Panc1 (cell line): ENCODE measurements around the gene TBCK. TPM values are rescaled to one million over a fixed set of nuclear protein-coding genes. Genes with fewer than 3 reads are reported as not detected.

Experiments used
- ATAC-seq: fragments of 200-7000 bp; cut with Tn5 transposase; 2 replicates; pipeline ENCODE4 v1.9.1; 2020; ENCODE audit warnings: mild to moderate bottlenecking, moderate library complexity
- BruUV-seq: library from RNA; stranded (reverse); fragments of 400-500 nt; replicated peaks from 2 replicates; lab custom pipeline; 2021; lab: Mats Ljungman, UMichigan
- CTCF ChIA-PET: fragments of 300-600 bp; sonication (Branson Sonifier 250); formaldehyde crosslinking; loops from one replicate; lab custom pipeline; 2022; ENCODE audit warnings: antibody characterized with exemption; lab: Charles Lee
- POLR2A ChIA-PET: fragments of 300-600 bp; sonication (Branson Sonifier 250); formaldehyde crosslinking; loops from one replicate; lab custom pipeline; 2022; ENCODE audit warnings: antibody characterized with exemption; lab: Charles Lee
- DNase-seq: peaks from one replicate; pipeline ENCODE4 v3.0.0-alpha.2; 2010; ENCODE audit warnings: low read depth, low spot score
- H3K27ac ChIP-seq: 2 replicates; pipeline ENCODE4 v1.5.1; 2011; ENCODE audit warnings: mild to moderate bottlenecking, low read length, inconsistent platforms
- H3K27me3 ChIP-seq: fragments of 200-500 bp; sonication (Bioruptor generic); 2 replicates; pipeline ENCODE4 v1.6.0; 2014; ENCODE audit warnings: low read length, inconsistent platforms; ENCODE audit not compliant: control insufficient read depth, insufficient read depth
- H3K36me3 ChIP-seq: fragments of 200-500 bp; sonication (Bioruptor generic); 2 replicates; pipeline ENCODE4 v1.5.1; 2014; ENCODE audit warnings: inconsistent platforms, mild to moderate bottlenecking, low read length, moderate library complexity; ENCODE audit not compliant: control insufficient read depth, insufficient read depth
- H3K4me1 ChIP-seq: 2 replicates; pipeline ENCODE4 v1.5.1; 2011; ENCODE audit warnings: inconsistent platforms, mild to moderate bottlenecking, low read length, moderate library complexity; ENCODE audit not compliant: control insufficient read depth, insufficient read depth
- H3K4me3 ChIP-seq, 2 experiments: 2 replicates each; pipeline ENCODE4 v1.5.1; 2011 to 2012; ENCODE audit warnings: low read depth in 2 of 2, low read length in 2 of 2, mild to moderate bottlenecking in 2 of 2, inconsistent platforms in 1 of 2, moderate library complexity in 1 of 2
- H3K9me3 ChIP-seq: fragments of 200-500 bp; sonication (Bioruptor generic); 2 replicates; pipeline ENCODE4 v1.5.1; 2014; ENCODE audit warnings: low read depth, mild to moderate bottlenecking, inconsistent platforms, low read length, moderate library complexity; ENCODE audit not compliant: control insufficient read depth, insufficient read depth
- POLR2AphosphoS5 ChIP-seq: IDR thresholded peaks from 2 replicates; pipeline ENCODE4 v1.6.1; 2012; ENCODE audit warnings: mild to moderate bottlenecking, low read depth, low read length, moderate library complexity
- SIN3A ChIP-seq: IDR thresholded peaks from 2 replicates; pipeline ENCODE4 v1.6.1; 2012; ENCODE audit warnings: low read depth, mild to moderate bottlenecking, low read length, moderate library complexity, borderline replicate concordance; ENCODE audit not compliant: insufficient read depth
- TCF7L2 ChIP-seq: IDR thresholded peaks from 2 replicates; pipeline ENCODE4 v1.6.1; 2011; ENCODE audit warnings: mild to moderate bottlenecking, low read depth, low read length, inconsistent platforms
- in situ Hi-C: cut with HindIII; loops from 2 replicates; pipeline ENCODE4 v1.10.0; 2016; ENCODE audit warnings: low sequenced_read_pairs, low pct_unique_long_range_greater_than_20kb
- intact Hi-C: fragments of 100-400 bp; cut with micrococcal nuclease; formaldehyde crosslinking; loops from one replicate; pipeline ENCODE4 v1.10.0; 2022; ENCODE audit not compliant: unreplicated experiment
- total RNA-seq: library from RNA; stranded (reverse); gene quantifications from one replicate; pipeline ENCODE4 v1.2.1, GENCODE V29; 2021; ENCODE audit not compliant: unreplicated experiment
- TF ChIP-seq, protein P1 (sequence below): fragments of 450-650 bp; IDR thresholded peaks from 2 replicates; pipeline ENCODE4 v1.5.1; 2017; ENCODE audit warnings: mild to moderate bottlenecking
- TF ChIP-seq, protein P2 (sequence below), 2 experiments: IDR thresholded peaks; 2 replicates each; pipeline ENCODE4 v1.6.1; 2011 to 2012; ENCODE audit warnings: low read depth in 2 of 2, control low read depth in 1 of 2, low read length in 1 of 2, mild to moderate bottlenecking in 1 of 2, moderate library complexity in 1 of 2; ENCODE audit not compliant: insufficient read depth in 1 of 2

TBCK gene
- total RNA-seq, 1 experiment from 2014 or later, result 15.1 TPM

DNA sequence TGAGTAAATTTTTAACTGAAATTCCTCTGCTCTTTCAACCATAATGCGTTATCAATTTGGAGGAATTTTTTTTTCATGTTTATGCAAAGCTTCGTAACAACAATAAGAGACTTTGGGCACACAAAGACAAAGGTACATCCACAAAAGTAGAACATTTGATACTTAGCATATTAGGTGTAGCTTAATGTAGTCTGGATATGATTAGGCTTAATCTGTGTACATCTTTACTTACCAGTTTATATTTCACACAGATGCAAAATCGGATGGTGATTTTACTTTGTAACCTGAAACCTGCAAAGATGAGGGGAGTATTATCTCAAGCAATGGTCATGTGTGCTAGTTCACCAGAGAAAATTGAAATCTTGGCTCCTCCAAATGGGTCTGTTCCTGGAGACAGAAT lies 20.6 kb upstream of the TBCK start:
- intact Hi-C loops, result no loop called here
- TF ChIP-seq, protein P1, sequence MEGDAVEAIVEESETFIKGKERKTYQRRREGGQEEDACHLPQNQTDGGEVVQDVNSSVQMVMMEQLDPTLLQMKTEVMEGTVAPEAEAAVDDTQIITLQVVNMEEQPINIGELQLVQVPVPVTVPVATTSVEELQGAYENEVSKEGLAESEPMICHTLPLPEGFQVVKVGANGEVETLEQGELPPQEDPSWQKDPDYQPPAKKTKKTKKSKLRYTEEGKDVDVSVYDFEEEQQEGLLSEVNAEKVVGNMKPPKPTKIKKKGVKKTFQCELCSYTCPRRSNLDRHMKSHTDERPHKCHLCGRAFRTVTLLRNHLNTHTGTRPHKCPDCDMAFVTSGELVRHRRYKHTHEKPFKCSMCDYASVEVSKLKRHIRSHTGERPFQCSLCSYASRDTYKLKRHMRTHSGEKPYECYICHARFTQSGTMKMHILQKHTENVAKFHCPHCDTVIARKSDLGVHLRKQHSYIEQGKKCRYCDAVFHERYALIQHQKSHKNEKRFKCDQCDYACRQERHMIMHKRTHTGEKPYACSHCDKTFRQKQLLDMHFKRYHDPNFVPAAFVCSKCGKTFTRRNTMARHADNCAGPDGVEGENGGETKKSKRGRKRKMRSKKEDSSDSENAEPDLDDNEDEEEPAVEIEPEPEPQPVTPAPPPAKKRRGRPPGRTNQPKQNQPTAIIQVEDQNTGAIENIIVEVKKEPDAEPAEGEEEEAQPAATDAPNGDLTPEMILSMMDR, result no peak
- TF ChIP-seq SIN3A, result no peak
- TF ChIP-seq, protein P2, sequence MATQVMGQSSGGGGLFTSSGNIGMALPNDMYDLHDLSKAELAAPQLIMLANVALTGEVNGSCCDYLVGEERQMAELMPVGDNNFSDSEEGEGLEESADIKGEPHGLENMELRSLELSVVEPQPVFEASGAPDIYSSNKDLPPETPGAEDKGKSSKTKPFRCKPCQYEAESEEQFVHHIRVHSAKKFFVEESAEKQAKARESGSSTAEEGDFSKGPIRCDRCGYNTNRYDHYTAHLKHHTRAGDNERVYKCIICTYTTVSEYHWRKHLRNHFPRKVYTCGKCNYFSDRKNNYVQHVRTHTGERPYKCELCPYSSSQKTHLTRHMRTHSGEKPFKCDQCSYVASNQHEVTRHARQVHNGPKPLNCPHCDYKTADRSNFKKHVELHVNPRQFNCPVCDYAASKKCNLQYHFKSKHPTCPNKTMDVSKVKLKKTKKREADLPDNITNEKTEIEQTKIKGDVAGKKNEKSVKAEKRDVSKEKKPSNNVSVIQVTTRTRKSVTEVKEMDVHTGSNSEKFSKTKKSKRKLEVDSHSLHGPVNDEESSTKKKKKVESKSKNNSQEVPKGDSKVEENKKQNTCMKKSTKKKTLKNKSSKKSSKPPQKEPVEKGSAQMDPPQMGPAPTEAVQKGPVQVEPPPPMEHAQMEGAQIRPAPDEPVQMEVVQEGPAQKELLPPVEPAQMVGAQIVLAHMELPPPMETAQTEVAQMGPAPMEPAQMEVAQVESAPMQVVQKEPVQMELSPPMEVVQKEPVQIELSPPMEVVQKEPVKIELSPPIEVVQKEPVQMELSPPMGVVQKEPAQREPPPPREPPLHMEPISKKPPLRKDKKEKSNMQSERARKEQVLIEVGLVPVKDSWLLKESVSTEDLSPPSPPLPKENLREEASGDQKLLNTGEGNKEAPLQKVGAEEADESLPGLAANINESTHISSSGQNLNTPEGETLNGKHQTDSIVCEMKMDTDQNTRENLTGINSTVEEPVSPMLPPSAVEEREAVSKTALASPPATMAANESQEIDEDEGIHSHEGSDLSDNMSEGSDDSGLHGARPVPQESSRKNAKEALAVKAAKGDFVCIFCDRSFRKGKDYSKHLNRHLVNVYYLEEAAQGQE (IDR thresholded peaks at IDR 0.05; ENCODE audit: insufficient read depth in 1 of 2, low read depth in 2 of 2, low read length in 1 of 2), result no peak
- TF ChIP-seq POLR2AphosphoS5, result no peak
- no peak for TF ChIP-seq TCF7L2
- Histone ChIP-seq H3K4me1 (no peaks in the 10 kb centered on the region), H3K36me3 (peaks cover 12% of the 10 kb centered on the region; the same call in 1 of the 2 replicates), H3K9me3 (no peaks in the 10 kb centered on the region), H3K4me3 (no peak overlapping the region), H3K27ac (no peak overlapping the region), H3K27me3 (no peaks in the 10 kb centered on the region)
- ATAC-seq (no peak), DNase-seq (no peak)
- POLR2A ChIA-PET, result no interaction called here
- no TSS peak for BruUV-seq
- CTCF ChIA-PET, result no interaction called here
- in situ Hi-C loops, result no loop called here

DNA sequence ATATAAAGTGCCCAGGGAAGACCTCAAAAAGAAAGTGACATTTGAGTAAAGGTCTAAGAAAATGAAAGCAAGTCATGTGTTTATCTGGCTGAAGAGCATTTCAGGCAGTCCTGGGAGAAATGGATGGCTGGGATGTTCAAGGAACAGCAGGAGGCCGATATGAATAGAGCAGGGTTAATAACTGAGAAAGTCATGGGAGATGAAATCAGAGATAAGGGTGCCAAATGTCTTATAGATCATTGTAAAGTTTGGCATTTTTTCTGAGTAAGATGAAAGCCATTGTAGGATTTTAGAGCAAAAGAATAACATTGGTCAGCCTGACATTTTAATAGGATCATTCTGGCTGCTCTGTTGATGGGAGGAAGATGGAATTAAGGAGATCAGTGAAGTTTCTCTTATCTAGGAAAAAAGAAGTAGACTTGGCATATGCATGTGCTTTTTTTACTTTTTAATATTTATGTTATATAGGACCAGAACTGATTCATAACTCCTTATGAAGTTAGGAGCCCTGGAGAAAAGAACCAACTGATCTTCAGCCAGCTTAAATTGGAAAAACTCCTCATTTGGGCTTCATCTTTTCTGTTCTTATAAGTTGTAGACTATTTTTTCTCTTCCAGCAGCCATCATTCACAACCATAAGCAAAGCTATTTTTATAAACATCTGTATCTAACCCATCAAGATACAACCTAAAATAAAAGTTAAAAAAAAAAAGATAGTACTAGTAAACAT lies 18.9 kb upstream of the TBCK start:
- in situ Hi-C loops (no loop called here), intact Hi-C loops (no loop called here)
- no TSS peak for BruUV-seq
- TF ChIP-seq, protein P1, result no peak
- TF ChIP-seq, protein P2 (IDR thresholded peaks at IDR 0.05; ENCODE audit: insufficient read depth in 1 of 2, low read depth in 2 of 2, low read length in 1 of 2), result no peak
- TF ChIP-seq SIN3A, result no peak
- TF ChIP-seq TCF7L2, result no peak
- no peak for TF ChIP-seq POLR2AphosphoS5
- ChIA-PET POLR2A (interaction anchor here (0.6 kb wide), 1 partner anchor 8 kb away, joined by 7 read pairs; no protein-coding TSS in a partner anchor), CTCF (interaction anchor here (0.6 kb wide), 1 partner anchor 35 kb away, joined by 3 read pairs; no protein-coding TSS in a partner anchor)
- no peaks in the 10 kb centered on the region for H3K9me3 ChIP-seq
- H3K36me3 ChIP-seq, result peaks cover 14% of the 10 kb centered on the region; the same call in 1 of the 2 replicates
- ATAC-seq (no peak), DNase-seq (no peak)
- no peak overlapping the region for H3K27ac ChIP-seq
- no peaks in the 10 kb centered on the region for H3K4me1 ChIP-seq
- no peak overlapping the region for H3K4me3 ChIP-seq
- H3K27me3 ChIP-seq, result no peaks in the 10 kb centered on the region
